Measurements from ENCODE around the gene SAP30BP. TPM values are rescaled to one million over a fixed set of nuclear protein-coding genes. Genes with fewer than 3 reads are reported as not detected.

The SAP30BP gene
- total RNA-seq, 5 donors from 2014 or later (not counting 1 experiment from before 2014, with no cell fraction given), result 124 to 191 (median 128) TPM

DNA sequence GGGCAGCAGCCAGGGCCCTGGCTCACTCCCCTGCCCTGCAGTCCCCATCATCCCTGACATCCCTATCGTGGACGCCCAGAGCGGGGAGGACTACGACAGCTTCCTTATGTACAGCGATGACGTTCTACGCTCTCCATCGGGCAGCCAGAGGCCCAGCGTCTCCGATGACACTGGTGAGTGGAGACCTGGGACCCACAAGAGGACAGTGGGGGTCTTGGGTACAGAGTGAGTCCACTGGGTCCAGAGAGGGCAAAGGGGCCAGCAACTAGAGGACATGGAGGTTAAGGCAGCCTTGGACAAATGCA lies 85.2 kb downstream of the SAP30BP start:
- Mint-ChIP-seq H3K27ac (no peak overlapping the region), H3K9me3 (no peaks in the 10 kb centered on the region), H3K36me3 (no peaks in the 10 kb centered on the region), H3K27me3 (peaks cover 0 to 3% of the 10 kb centered on the region in 2 donors), H3K4me1 (peaks cover 19 to 24% (median 21%) of the 10 kb centered on the region in 3 donors), H3K4me3 (peak overlapping the region in 1 of 3 donors; percentile 17)
- H3K4me1 ChIP-seq (ENCODE audit: control insufficient read depth in 1 of 2, extremely low read depth in 1 of 2, insufficient read depth in 2 of 2, low read length in 2 of 2), result peaks cover 0 to 37% of the 10 kb centered on the region in 2 experiments
- ChIA-PET CTCF (interaction anchor here (0.6 to 2.1 kb wide), 5 partner anchors 12 to 123 kb away, joined by 3 to 15 read pairs (median 4); partner anchors contain the start of gene GALK1 (in 1 of the 2)), POLR2A (interaction anchor here in 1 of 2 donors (0.5 kb wide), 1 partner anchor 79 kb away, joined by 3 read pairs; no protein-coding TSS in a partner anchor)
- H3K36me3 ChIP-seq (ENCODE audit: control insufficient read depth in 2 of 2, extremely low read depth in 1 of 2, insufficient read depth in 1 of 2, low read length in 1 of 2), result no peaks in the 10 kb centered on the region
- H3K27me3 ChIP-seq (replicated peaks in 1 of 2; ENCODE audit: control insufficient read depth in 2 of 2, extremely low read depth in 1 of 2, insufficient read depth in 2 of 2, low read length in 1 of 2), result peaks cover 0 to 4% of the 10 kb centered on the region in 2 experiments
- DNase-seq (no peak), ATAC-seq (replicated peaks in 1 of 4) (no peak)
- H3K4me3 ChIP-seq (ENCODE audit: control insufficient read depth in 1 of 2, extremely low read depth in 1 of 2, low read length in 1 of 2), result no peak overlapping the region
- WGBS (ENCODE audit: insufficient coverage), result 96% methylated on average over 10 of the region's 10 CpGs
- no peaks in the 10 kb centered on the region for H3K9me3 ChIP-seq
- H3K27ac ChIP-seq (ENCODE audit: low read length), result no peak overlapping the region

DNA sequence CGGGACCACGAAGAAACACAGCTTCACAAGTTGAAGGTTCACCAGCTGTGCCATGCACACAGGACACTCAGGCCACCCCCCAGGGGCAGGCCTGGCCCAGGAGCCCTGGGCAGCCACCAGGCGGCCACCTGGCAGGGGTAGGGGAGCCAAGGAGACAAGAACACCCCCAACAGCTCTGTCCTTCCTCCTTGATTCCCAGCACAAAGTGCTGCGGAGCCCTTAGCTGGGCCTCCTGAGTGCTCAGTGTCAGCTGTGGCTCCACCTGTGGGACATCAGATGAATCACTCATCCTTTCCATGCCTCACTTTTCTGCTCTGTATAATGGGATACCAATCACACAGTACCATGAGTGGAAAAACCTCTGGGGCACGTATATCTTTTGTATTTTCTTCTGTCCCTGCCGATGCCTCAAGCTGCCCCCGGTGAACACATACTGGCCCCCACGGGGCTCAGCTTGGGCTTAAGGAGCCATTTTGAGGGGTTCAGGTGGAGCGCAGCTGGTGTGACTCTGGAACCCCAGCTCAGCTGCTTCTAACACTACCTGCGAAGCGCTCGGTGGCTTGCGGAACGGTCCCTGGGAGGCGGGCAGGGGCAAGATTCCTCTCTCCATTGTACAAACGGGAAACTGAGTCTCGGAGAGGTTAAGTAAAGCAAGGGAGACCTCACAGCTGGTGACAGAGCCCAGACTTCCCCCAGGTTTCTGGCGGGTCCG lies 85.8 kb downstream of the SAP30BP start:
- Mint-ChIP-seq H3K9me3 (no peaks in the 10 kb centered on the region), H3K27ac (no peak overlapping the region), H3K4me1 (peaks cover 14 to 21% (median 18%) of the 10 kb centered on the region in 3 donors), H3K27me3 (no peaks in the 10 kb centered on the region), H3K4me3 (peak overlapping the region; percentile 57 to 70 (median 63)), H3K36me3 (peaks cover 2% of the 10 kb centered on the region)
- POLR2A ChIA-PET, result interaction anchor here in 1 of 2 donors (0.5 to 1.6 kb wide), 5 partner anchors 11 to 80 kb away, joined by 3 to 7 read pairs (median 3); partner anchors contain the start of gene GALK1
- DNase-seq (peak in 1 of 35 experiments; percentile 32), ATAC-seq (replicated peaks in 1 of 4) (no peak)
- H3K27me3 ChIP-seq (replicated peaks in 1 of 2; ENCODE audit: control insufficient read depth in 2 of 2, extremely low read depth in 1 of 2, insufficient read depth in 2 of 2, low read length in 1 of 2), result peaks cover 0 to 4% of the 10 kb centered on the region in 2 experiments
- H3K9me3 ChIP-seq, result no peaks in the 10 kb centered on the region
- peak overlapping the region; percentile 17 to 46 for H3K4me3 ChIP-seq (ENCODE audit: control insufficient read depth in 1 of 2, extremely low read depth in 1 of 2, low read length in 1 of 2)
- CTCF ChIA-PET, result interaction anchor here (0.6 to 2.1 kb wide), 33 partner anchors 9 to 408 kb away, joined by 3 to 15 read pairs (median 4); partner anchors contain the start of genes GALK1 (in 1 of the 2), ITGB4 (in 1 of the 2), LLGL2 (in 1 of the 2) and RECQL5 (in 1 of the 2)
- no peak overlapping the region for H3K27ac ChIP-seq (ENCODE audit: low read length)
- 45% methylated on average over 12 of the region's 19 CpGs for WGBS (ENCODE audit: insufficient coverage)
- peaks cover 0 to 3% of the 10 kb centered on the region in 2 donors for H3K36me3 ChIP-seq (ENCODE audit: control insufficient read depth in 2 of 2, extremely low read depth in 1 of 2, insufficient read depth in 1 of 2, low read length in 1 of 2)
- H3K4me1 ChIP-seq (ENCODE audit: control insufficient read depth in 1 of 2, extremely low read depth in 1 of 2, insufficient read depth in 2 of 2, low read length in 2 of 2), result peaks cover 0 to 32% of the 10 kb centered on the region in 2 experiments

DNA sequence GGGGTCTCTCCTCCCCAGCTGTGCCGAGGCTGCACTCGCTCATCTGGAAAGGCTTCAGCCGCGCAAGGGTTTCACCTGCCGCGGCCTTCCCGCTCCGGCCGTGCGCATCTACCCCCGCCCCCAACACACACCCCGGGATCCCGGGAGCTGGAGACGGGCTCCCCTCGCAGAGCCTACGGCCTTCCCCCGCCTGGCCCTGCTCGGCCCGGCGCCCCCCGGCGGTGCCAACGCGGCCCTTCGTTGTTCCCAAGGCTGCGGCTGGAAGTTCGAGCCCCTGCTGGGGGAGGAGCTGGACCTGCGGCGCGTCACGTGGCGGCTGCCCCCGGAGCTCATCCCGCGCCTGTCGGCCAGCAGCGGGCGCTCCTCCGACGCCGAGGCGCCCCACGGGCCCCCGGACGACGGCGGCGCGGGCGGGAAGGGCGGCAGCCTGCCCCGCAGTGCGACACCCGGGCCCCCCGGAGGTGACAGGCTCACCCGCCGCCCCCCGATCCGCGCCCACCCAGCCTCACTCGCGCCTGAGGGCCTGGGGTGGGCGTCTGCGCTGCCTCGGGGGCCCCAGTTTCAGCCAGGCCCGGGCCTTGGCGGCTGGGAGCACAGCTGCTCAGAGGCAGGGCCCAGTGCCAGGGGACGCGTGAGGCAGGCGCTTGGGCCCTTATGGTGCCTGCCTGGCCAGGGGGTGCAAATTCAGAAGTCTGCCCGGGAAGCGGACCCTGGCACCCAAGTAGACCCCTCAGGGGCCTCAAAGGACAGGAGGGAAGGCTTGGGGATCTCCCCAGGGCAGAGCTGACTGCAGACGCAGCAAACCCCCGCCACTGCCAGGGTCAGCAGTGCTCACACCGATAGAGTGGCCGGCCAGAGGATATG lies 86.6 kb downstream of the SAP30BP start:
- Mint-ChIP-seq H3K27ac (no peak overlapping the region), H3K27me3 (no peaks in the 10 kb centered on the region), H3K4me1 (peaks cover 13 to 21% (median 18%) of the 10 kb centered on the region in 3 donors), H3K4me3 (peak overlapping the region; percentile 57 to 82 (median 70)), H3K36me3 (peaks cover 3% of the 10 kb centered on the region), H3K9me3 (no peaks in the 10 kb centered on the region)
- ATAC-seq (replicated peaks in 1 of 4) (peak; percentile 86 to 93 (median 90)), DNase-seq (peak in 34 of 35 experiments; percentile 38 to 86 (median 62))
- ChIA-PET POLR2A (interaction anchor here (0.6 to 1.6 kb wide), 6 partner anchors 11 to 143 kb away, joined by 3 to 7 read pairs (median 3); partner anchors contain the start of genes GALK1 (in 1 of the 2) and TRIM65 (in 1 of the 2)), CTCF (interaction anchor here (0.6 to 2.1 kb wide), 34 partner anchors 8 to 409 kb away, joined by 3 to 15 read pairs (median 4); partner anchors contain the start of genes GALK1 (in 1 of the 2), ITGB4 (in 1 of the 2), LLGL2 (in 1 of the 2) and RECQL5 (in 1 of the 2))
- H3K27ac ChIP-seq (ENCODE audit: low read length), result peak overlapping the region; percentile 29
- peaks cover 0 to 3% of the 10 kb centered on the region in 2 donors for H3K36me3 ChIP-seq (ENCODE audit: control insufficient read depth in 2 of 2, extremely low read depth in 1 of 2, insufficient read depth in 1 of 2, low read length in 1 of 2)
- H3K4me1 ChIP-seq (ENCODE audit: control insufficient read depth in 1 of 2, extremely low read depth in 1 of 2, insufficient read depth in 2 of 2, low read length in 2 of 2), result peaks cover 0 to 30% of the 10 kb centered on the region in 2 experiments
- H3K27me3 ChIP-seq (replicated peaks in 1 of 2; ENCODE audit: control insufficient read depth in 2 of 2, extremely low read depth in 1 of 2, insufficient read depth in 2 of 2, low read length in 1 of 2), result no peaks in the 10 kb centered on the region
- peak overlapping the region; percentile 17 to 46 for H3K4me3 ChIP-seq (ENCODE audit: control insufficient read depth in 1 of 2, extremely low read depth in 1 of 2, low read length in 1 of 2)
- 7% methylated on average over 74 of the region's 76 CpGs for WGBS (ENCODE audit: insufficient coverage)
- H3K9me3 ChIP-seq, result no peaks in the 10 kb centered on the region

DNA sequence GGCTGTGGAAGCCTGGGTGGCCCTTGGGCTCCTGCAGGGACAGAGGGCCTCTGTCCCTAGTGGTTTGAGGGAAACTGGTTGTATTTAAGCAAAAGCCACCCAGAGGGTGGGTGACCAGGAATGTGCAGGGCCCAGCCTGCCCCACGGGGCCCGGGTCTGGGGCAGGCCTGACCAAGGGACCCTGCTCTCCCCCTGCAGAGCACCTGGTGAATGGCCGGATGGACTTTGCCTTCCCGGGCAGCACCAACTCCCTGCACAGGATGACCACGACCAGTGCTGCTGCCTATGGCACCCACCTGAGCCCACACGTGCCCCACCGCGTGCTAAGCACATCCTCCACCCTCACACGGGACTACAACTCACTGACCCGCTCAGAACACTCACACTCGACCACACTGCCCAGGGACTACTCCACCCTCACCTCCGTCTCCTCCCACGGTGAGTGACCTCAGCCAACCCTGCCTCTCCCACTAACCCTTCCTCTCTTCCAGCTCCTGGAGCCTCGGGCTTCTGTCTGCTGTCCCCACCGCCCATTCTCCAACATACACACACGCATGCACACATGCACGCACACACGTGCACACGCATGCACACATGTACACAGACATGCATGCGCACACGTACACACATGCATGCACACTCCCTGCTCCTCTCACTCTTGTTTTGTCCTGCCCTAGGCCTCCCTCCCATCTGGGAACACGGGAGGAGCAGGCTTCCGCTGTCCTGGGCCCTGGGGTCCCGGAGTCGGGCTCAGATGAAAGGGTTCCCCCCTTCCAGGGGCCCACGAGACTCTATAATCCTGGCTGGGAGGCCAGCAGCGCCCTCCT lies 87.5 kb downstream of the SAP30BP start:
- Histone ChIP-seq H3K9me3 (no peaks in the 10 kb centered on the region), H3K36me3 (ENCODE audit: control insufficient read depth in 2 of 2, extremely low read depth in 1 of 2, insufficient read depth in 1 of 2, low read length in 1 of 2) (peaks cover 0 to 5% of the 10 kb centered on the region in 2 donors), H3K4me3 (ENCODE audit: control insufficient read depth in 1 of 2, extremely low read depth in 1 of 2, low read length in 1 of 2) (no peak overlapping the region), H3K4me1 (ENCODE audit: control insufficient read depth in 1 of 2, extremely low read depth in 1 of 2, insufficient read depth in 2 of 2, low read length in 2 of 2) (peaks cover 0 to 29% of the 10 kb centered on the region in 2 experiments), H3K27me3 (replicated peaks in 1 of 2; ENCODE audit: control insufficient read depth in 2 of 2, extremely low read depth in 1 of 2, insufficient read depth in 2 of 2, low read length in 1 of 2) (no peaks in the 10 kb centered on the region), H3K27ac (ENCODE audit: low read length) (no peak overlapping the region)
- ATAC-seq (replicated peaks in 1 of 4), result no peak
- WGBS (ENCODE audit: insufficient coverage), result 85% methylated on average over 27 of the region's 27 CpGs
- Mint-ChIP-seq H3K9me3 (no peaks in the 10 kb centered on the region), H3K27me3 (no peaks in the 10 kb centered on the region), H3K27ac (peak overlapping the region in 1 of 2 donors; percentile 62), H3K4me1 (peaks cover 13 to 20% (median 17%) of the 10 kb centered on the region in 3 donors), H3K4me3 (peak overlapping the region; percentile 57 to 82 (median 70)), H3K36me3 (peaks cover 5% of the 10 kb centered on the region)
- no peak for DNase-seq
- POLR2A ChIA-PET, result interaction anchor here in 1 of 2 donors (1.6 kb wide), 1 partner anchor 25 kb away, joined by 7 read pairs; no protein-coding TSS in a partner anchor
- CTCF ChIA-PET, result interaction anchor here in 1 of 2 donors (1.3 to 2.1 kb wide), 2 partner anchors 10 to 73 kb away, joined by 4 to 15 read pairs; partner anchors contain the start of gene GALK1

DNA sequence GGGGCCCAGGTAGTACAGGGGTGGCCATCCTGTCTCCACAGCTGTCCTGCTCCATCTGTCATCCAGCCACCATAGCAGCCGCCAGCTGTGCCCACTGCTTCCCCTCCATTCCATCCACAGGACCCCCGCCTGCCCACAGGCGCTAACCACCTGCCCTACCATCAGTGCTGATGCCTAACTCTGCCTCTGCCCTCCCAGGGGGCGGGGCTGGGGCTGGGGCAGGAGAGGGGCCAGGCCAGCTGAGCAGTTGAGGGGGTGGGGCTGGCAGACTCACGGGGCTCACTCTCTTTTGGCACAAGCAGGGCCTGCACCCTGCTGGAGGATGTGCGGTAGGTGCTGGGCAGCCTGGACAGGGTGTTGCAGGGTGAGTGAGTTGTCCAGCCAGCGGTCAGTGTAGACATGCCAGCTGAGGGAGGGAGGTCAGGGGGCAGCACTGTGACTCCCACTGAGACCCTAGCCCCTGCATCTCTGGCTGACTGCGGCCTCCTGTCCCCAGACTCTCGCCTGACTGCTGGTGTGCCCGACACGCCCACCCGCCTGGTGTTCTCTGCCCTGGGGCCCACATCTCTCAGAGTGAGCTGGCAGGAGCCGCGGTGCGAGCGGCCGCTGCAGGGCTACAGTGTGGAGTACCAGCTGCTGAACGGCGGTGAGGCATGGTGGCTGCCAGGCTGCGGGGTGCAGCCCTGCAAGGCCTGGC lies 88.2 kb downstream of the SAP30BP start:
- CTCF ChIA-PET, result no interaction called here
- Mint-ChIP-seq H3K36me3 (peaks cover 5% of the 10 kb centered on the region), H3K27me3 (no peaks in the 10 kb centered on the region), H3K4me3 (peak overlapping the region; percentile 57 to 82 (median 70)), H3K27ac (peak overlapping the region in 1 of 2 donors; percentile 62), H3K4me1 (peaks cover 7 to 15% (median 12%) of the 10 kb centered on the region in 3 donors), H3K9me3 (no peaks in the 10 kb centered on the region)
- Histone ChIP-seq H3K4me1 (ENCODE audit: control insufficient read depth in 1 of 2, extremely low read depth in 1 of 2, insufficient read depth in 2 of 2, low read length in 2 of 2) (peaks cover 0 to 22% of the 10 kb centered on the region in 2 experiments), H3K27me3 (replicated peaks in 1 of 2; ENCODE audit: control insufficient read depth in 2 of 2, extremely low read depth in 1 of 2, insufficient read depth in 2 of 2, low read length in 1 of 2) (no peaks in the 10 kb centered on the region), H3K36me3 (ENCODE audit: control insufficient read depth in 2 of 2, extremely low read depth in 1 of 2, insufficient read depth in 1 of 2, low read length in 1 of 2) (peaks cover 0 to 5% of the 10 kb centered on the region in 2 donors), H3K9me3 (no peaks in the 10 kb centered on the region), H3K4me3 (ENCODE audit: control insufficient read depth in 1 of 2, extremely low read depth in 1 of 2, low read length in 1 of 2) (no peak overlapping the region), H3K27ac (ENCODE audit: low read length) (no peak overlapping the region)
- WGBS (ENCODE audit: insufficient coverage), result 71% methylated on average over 16 of the region's 20 CpGs
- DNase-seq (no peak), ATAC-seq (replicated peaks in 1 of 4) (no peak)
- POLR2A ChIA-PET, result interaction anchor here in 1 of 2 donors (0.5 kb wide), 1 partner anchor 12 kb away, joined by 3 read pairs; no protein-coding TSS in a partner anchor

Data from T-cell (primary cell).